Calu3 (cell line): ENCODE measurements around the gene WNT7A. TPM values are rescaled to one million over a fixed set of nuclear protein-coding genes. Genes with fewer than 3 reads are reported as not detected.

Experiments used
- BruUV-seq: library from RNA; stranded (reverse); fragments of 400-500 nt; replicated peaks from 2 replicates; lab custom pipeline; 2021; lab: Mats Ljungman, UMichigan
- CTCF ChIA-PET: fragments of 300-600 bp; sonication (Branson Sonifier 250); formaldehyde crosslinking; loops from one replicate; lab custom pipeline; 2022; ENCODE audit warnings: antibody characterized with exemption; lab: Charles Lee
- DNase-seq: peaks from one replicate; pipeline ENCODE4 v3.0.0; 2022
- H3K27ac Mint-ChIP-seq: one replicate; pipeline ENCODE4 v1.8.0; 2022; ENCODE audit warnings: mixed read lengths; ENCODE audit not compliant: unreplicated experiment
- H3K27me3 Mint-ChIP-seq: one replicate; pipeline ENCODE4 v1.8.0; 2022; ENCODE audit warnings: mixed read lengths; ENCODE audit not compliant: unreplicated experiment
- H3K36me3 Mint-ChIP-seq: one replicate; pipeline ENCODE4 v1.8.0; 2022; ENCODE audit warnings: mild to moderate bottlenecking, moderate library complexity, mixed read lengths; ENCODE audit not compliant: insufficient read depth, unreplicated experiment
- H3K4me1 Mint-ChIP-seq: one replicate; pipeline ENCODE4 v1.8.0; 2022; ENCODE audit warnings: mild to moderate bottlenecking, low read depth, mixed read lengths; ENCODE audit not compliant: unreplicated experiment
- H3K4me3 Mint-ChIP-seq: one replicate; pipeline ENCODE4 v1.8.0; 2022; ENCODE audit warnings: mild to moderate bottlenecking, low read depth, moderate library complexity, mixed read lengths; ENCODE audit not compliant: unreplicated experiment
- H3K9me3 Mint-ChIP-seq: one replicate; pipeline ENCODE4 v1.8.0; 2022; ENCODE audit warnings: low read depth, mixed read lengths; ENCODE audit not compliant: unreplicated experiment
- intact Hi-C: fragments of 100-400 bp; cut with micrococcal nuclease; formaldehyde crosslinking; loops from one replicate; pipeline ENCODE4 v1.10.0; 2022; ENCODE audit not compliant: unreplicated experiment
- total RNA-seq: library from RNA; stranded (reverse); gene quantifications from 2 replicates; pipeline ENCODE4 v1.2.3, GENCODE V29; 2022
- TF ChIP-seq, protein P1 (sequence below): fragments of 200-600 bp; IDR thresholded peaks from one replicate; pipeline ENCODE4 v1.8.0; 2022; ENCODE audit warnings: antibody characterized with exemption; ENCODE audit not compliant: unreplicated experiment

The WNT7A gene
- total RNA-seq, 1 experiment from 2014 or later = 3.5 TPM

DNA sequence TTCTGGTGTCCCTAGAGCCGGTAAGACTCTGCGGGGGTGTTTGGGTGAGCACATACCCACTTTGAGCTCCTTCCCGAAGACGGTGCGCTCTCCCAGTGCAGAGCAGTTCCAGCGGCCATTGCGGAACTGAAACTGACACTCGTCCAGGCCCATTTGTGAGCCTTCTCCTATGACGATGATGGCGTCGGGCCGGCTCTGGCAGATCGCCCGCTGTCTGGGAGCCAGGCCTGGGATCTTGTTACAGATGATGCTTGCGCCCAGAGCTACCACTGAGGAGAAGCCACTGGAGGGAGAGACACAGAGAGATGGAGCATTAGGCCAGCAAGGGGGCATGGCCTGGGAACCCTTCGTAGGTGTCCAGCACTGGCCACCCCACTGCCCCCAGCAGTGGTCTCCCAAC is 5.0 kb downstream of the WNT7A start:
- Mint-ChIP-seq H3K36me3 (peaks cover 18% of the 10 kb centered on the region), H3K4me3 (no peak overlapping the region), H3K9me3 (peaks cover 3% of the 10 kb centered on the region), H3K27me3 (peaks cover 1% of the 10 kb centered on the region), H3K27ac (no peak overlapping the region), H3K4me1 (no peaks in the 10 kb centered on the region)
- intact Hi-C loops = no loop called here
- CTCF ChIA-PET = no interaction called here
- DNase-seq = no peak
- BruUV-seq = no TSS peak
- TF ChIP-seq, protein P1, sequence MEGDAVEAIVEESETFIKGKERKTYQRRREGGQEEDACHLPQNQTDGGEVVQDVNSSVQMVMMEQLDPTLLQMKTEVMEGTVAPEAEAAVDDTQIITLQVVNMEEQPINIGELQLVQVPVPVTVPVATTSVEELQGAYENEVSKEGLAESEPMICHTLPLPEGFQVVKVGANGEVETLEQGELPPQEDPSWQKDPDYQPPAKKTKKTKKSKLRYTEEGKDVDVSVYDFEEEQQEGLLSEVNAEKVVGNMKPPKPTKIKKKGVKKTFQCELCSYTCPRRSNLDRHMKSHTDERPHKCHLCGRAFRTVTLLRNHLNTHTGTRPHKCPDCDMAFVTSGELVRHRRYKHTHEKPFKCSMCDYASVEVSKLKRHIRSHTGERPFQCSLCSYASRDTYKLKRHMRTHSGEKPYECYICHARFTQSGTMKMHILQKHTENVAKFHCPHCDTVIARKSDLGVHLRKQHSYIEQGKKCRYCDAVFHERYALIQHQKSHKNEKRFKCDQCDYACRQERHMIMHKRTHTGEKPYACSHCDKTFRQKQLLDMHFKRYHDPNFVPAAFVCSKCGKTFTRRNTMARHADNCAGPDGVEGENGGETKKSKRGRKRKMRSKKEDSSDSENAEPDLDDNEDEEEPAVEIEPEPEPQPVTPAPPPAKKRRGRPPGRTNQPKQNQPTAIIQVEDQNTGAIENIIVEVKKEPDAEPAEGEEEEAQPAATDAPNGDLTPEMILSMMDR = no peak

DNA sequence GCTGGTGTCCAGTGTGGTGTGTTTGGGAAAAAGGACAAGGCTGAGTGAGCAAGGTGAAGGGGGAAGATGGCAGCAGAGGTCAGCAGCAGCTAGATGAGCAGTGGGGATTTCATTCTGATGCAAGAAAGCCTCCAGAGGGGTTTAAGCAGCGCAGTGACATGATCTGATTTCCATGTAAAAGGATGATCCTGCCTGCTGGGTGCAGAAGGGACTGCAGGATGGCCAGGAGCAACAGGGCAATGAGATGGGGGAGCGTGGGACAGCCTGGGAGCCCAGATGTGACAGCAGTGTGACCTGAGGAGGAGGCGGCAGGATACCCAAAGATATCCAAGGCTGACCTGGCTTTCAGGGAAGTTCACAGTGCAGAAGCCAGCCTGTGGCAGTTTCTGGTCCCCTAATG is 6.1 kb downstream of the WNT7A start:
- TF ChIP-seq, protein P1 = no peak
- DNase-seq = no peak
- no peak overlapping the region for H3K4me3 Mint-ChIP-seq
- BruUV-seq = no TSS peak
- CTCF ChIA-PET = interaction anchor here (1.1 kb wide), 1 partner anchor 21 kb away, joined by 3 read pairs; no protein-coding TSS in a partner anchor
- H3K9me3 Mint-ChIP-seq = peaks cover 3% of the 10 kb centered on the region
- H3K36me3 Mint-ChIP-seq = peaks cover 15% of the 10 kb centered on the region
- H3K27ac Mint-ChIP-seq = no peak overlapping the region
- peaks cover 12% of the 10 kb centered on the region for H3K27me3 Mint-ChIP-seq
- intact Hi-C loops = no loop called here
- H3K4me1 Mint-ChIP-seq = no peaks in the 10 kb centered on the region

DNA sequence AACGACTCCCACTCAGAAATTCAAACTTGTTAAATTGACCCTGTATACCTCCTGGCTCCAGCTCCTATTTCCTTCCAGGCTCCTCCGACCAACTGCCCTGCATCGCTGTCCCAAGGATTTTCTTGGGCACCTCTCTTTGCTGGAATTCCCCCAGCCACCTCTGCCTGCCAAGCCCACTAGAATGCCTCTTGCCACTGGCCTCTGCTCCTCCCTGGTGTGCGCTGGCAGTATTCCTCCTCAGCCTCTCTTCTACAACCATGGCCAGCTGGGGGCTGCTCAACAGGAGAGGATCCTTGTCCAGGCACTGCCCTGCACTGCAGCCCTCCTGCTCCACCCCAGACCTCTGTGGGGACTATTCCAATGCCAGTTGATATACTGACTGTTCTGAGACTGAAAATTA is 7.4 kb downstream of the WNT7A start:
- BruUV-seq = no TSS peak
- CTCF ChIA-PET = no interaction called here
- Mint-ChIP-seq H3K36me3 (peaks cover 6% of the 10 kb centered on the region), H3K27ac (no peak overlapping the region), H3K4me1 (no peaks in the 10 kb centered on the region), H3K4me3 (no peak overlapping the region), H3K9me3 (peaks cover 3% of the 10 kb centered on the region), H3K27me3 (peaks cover 26% of the 10 kb centered on the region)
- intact Hi-C loops = no loop called here
- no peak for DNase-seq
- TF ChIP-seq, protein P1 = no peak

DNA sequence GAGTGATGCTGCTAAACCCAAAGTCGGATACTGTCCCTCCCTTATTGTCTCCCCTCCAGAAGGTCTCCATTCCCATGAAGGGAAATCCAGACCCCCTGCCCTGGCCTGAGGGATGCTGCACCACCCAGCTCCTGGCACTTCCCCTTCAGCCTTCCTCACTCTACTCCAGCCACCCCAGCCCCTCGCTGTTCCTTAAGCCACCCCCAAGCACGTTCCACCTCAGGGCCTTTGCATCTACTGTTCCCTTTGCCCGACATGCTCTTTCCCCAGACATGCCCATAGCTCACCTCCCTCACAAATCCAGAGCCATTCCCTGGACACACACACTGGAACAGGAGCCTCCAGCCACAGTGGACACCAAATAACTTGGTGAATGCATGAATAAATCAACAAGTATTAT is 8.1 kb downstream of the WNT7A start:
- Mint-ChIP-seq H3K9me3 (peaks cover 3% of the 10 kb centered on the region), H3K36me3 (peaks cover 6% of the 10 kb centered on the region), H3K4me1 (no peaks in the 10 kb centered on the region), H3K27ac (no peak overlapping the region), H3K27me3 (peaks cover 32% of the 10 kb centered on the region), H3K4me3 (no peak overlapping the region)
- intact Hi-C loops = no loop called here
- CTCF ChIA-PET = interaction anchor here (0.7 kb wide), 1 partner anchor 676 kb away, joined by 4 read pairs; no protein-coding TSS in a partner anchor
- TF ChIP-seq, protein P1 = no peak
- no peak for DNase-seq
- no TSS peak for BruUV-seq
